BLaER1 (cell line): ENCODE measurements around the gene ZNF536.

Experiments used
- H3K27ac ChIP-seq: shearing (Covaris generic); formaldehyde crosslinking; 2 replicates; pipeline ENCODE4 v1.8.1; 2022
- H3K27me3 ChIP-seq: shearing (Covaris generic); formaldehyde crosslinking; 2 replicates; pipeline ENCODE4 v1.8.1; 2022
- H3K36me3 ChIP-seq: shearing (Covaris generic); formaldehyde crosslinking; 2 replicates; pipeline ENCODE4 v1.8.1; 2022
- H3K4me1 ChIP-seq: shearing (Covaris generic); formaldehyde crosslinking; 2 replicates; pipeline ENCODE4 v1.8.1; 2022
- H3K4me2 ChIP-seq: shearing (Covaris generic); formaldehyde crosslinking; 2 replicates; pipeline ENCODE4 v1.8.1; 2022
- H3K4me3 ChIP-seq: shearing (Covaris generic); formaldehyde crosslinking; 2 replicates; pipeline ENCODE4 v1.8.1; 2022
- H3K9ac ChIP-seq: shearing (Covaris generic); formaldehyde crosslinking; 2 replicates; pipeline ENCODE4 v1.8.1; 2022
- H3K9me3 ChIP-seq: shearing (Covaris generic); formaldehyde crosslinking; 2 replicates; pipeline ENCODE4 v1.8.1; 2022
- H4K20me1 ChIP-seq: shearing (Covaris generic); formaldehyde crosslinking; 2 replicates; pipeline ENCODE4 v1.8.1; 2022
- Cebpa-rat ChIP-seq: shearing (Covaris generic); IDR thresholded peaks from 2 replicates; pipeline ENCODE4 v1.8.1; 2022

The ZNF536 gene

GRCh38 chr19:30604657-30605056 is 232.5 kb downstream of the ZNF536 start:
- no peak overlapping the region for H3K4me3 ChIP-seq
- no peak overlapping the region for H3K27ac ChIP-seq
- H3K27me3 ChIP-seq = no peaks in the 10 kb centered on the region
- H3K4me2 ChIP-seq = no peak overlapping the region
- H3K4me1 ChIP-seq = no peaks in the 10 kb centered on the region
- H3K36me3 ChIP-seq = no peaks in the 10 kb centered on the region
- H3K9ac ChIP-seq = no peak overlapping the region
- no peaks in the 10 kb centered on the region for H3K9me3 ChIP-seq
- TF ChIP-seq Cebpa-rat = no peak
- no peaks in the 10 kb centered on the region for H4K20me1 ChIP-seq

DNA sequence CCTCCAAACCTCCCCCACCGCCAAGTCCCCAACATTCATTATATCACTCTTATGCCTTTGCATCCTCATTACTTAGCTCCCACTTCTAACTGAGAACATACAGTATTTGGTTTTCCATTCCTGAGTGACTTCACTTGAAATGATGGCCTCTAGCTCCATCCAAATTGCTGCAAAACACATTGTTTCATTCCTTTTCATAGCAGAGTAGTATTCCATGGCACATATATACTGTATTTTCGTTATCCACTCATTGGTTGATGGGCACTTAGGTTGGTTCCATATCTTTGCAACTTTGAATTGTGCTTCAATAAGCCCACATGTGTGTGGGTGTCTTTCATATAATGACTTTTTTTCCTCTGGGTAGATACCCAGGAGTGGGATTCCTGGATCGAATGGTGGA is 233.1 kb downstream of the ZNF536 start:
- Histone ChIP-seq H3K27me3 (no peaks in the 10 kb centered on the region), H3K27ac (no peak overlapping the region), H3K9ac (no peak overlapping the region), H3K36me3 (no peaks in the 10 kb centered on the region), H3K4me2 (no peak overlapping the region), H4K20me1 (no peaks in the 10 kb centered on the region), H3K9me3 (no peaks in the 10 kb centered on the region), H3K4me3 (no peak overlapping the region), H3K4me1 (no peaks in the 10 kb centered on the region)
- no peak for TF ChIP-seq Cebpa-rat

- no peaks in the 10 kb centered on the region for H4K20me1 ChIP-seq
Observed at GRCh38 chr19:30606114-30607050, 234.2 kb downstream of the ZNF536 start.

More at GRCh38 chr19:30606114-30607050, 234.2 kb downstream of the ZNF536 start:
- Histone ChIP-seq H3K36me3 (no peaks in the 10 kb centered on the region), H3K4me2 (no peak overlapping the region), H3K4me1 (no peaks in the 10 kb centered on the region), H3K27ac (no peak overlapping the region), H3K9me3 (no peaks in the 10 kb centered on the region), H3K9ac (no peak overlapping the region), H3K27me3 (no peaks in the 10 kb centered on the region), H3K4me3 (no peak overlapping the region)
- TF ChIP-seq Cebpa-rat = no peak
